HL-60 (cell line): ENCODE data around the gene NFAM1.
A peak's percentile ranks its signal among the peaks of the same experiment; 100 is the strongest.

ENCODE experiments used
- DNase-seq, 2 experiments: peaks; one replicate each; pipeline ENCODE4 v3.0.0-alpha.2; 2010 to 2020; ENCODE audit warnings: low read depth in 1 of 2, low spot score in 1 of 2
- H3K27ac ChIP-seq: fragments of 250-450 bp; sonication (Bioruptor Pico); replicated peaks from 2 replicates; pipeline ENCODE4 v1.5.1; 2020; ENCODE audit warnings: mild to moderate bottlenecking, moderate library complexity
- H3K27me3 ChIP-seq: fragments of 250-450 bp; sonication (Bioruptor Pico); 2 replicates; pipeline ENCODE4 v1.5.1; 2021; ENCODE audit warnings: mild to moderate bottlenecking, moderate library complexity; ENCODE audit not compliant: insufficient read depth, poor library complexity, severe bottlenecking
- H3K4me3 ChIP-seq: replicated peaks from 2 replicates; pipeline ENCODE4 v1.5.1; 2011; ENCODE audit warnings: mild to moderate bottlenecking, control low read depth, low read length; ENCODE audit not compliant: insufficient read depth
- CTCF ChIP-seq: IDR thresholded peaks from one replicate; pipeline ENCODE4 v1.5.1; 2011; ENCODE audit warnings: low read length, control low read depth, inconsistent platforms; ENCODE audit not compliant: insufficient read depth
- GABPA ChIP-seq: IDR thresholded peaks from 2 replicates; pipeline ENCODE4 v1.6.1; 2012; ENCODE audit warnings: low read depth
- POLR2AphosphoS5 ChIP-seq: IDR thresholded peaks from 2 replicates; pipeline ENCODE4 v1.6.1; 2012; ENCODE audit warnings: low read depth
- REST ChIP-seq: IDR thresholded peaks from 2 replicates; pipeline ENCODE4 v1.6.1; 2012; ENCODE audit warnings: low read depth; ENCODE audit not compliant: insufficient replicate concordance
- SPI1 ChIP-seq: IDR thresholded peaks from 2 replicates; pipeline ENCODE4 v1.6.1; 2012; ENCODE audit warnings: low read depth, mild to moderate bottlenecking, borderline replicate concordance

NFAM1 gene

GRCh38 chr22:42333544-42333943, 98.7 kb downstream of the NFAM1 start:
- Histone ChIP-seq H3K27ac (no peak overlapping the region), H3K27me3 (peaks cover 17% of the 10 kb centered on the region), H3K4me3 (no peak overlapping the region)
- TF ChIP-seq CTCF (no peak), REST (no peak), GABPA (no peak)
- DNase-seq: no peak

GRCh38 chr22:42332089-42332488, 100.1 kb downstream of the NFAM1 start:
- Histone ChIP-seq H3K27me3 (peaks cover 15% of the 10 kb centered on the region), H3K4me3 (no peak overlapping the region), H3K27ac (no peak overlapping the region)
- no peak for TF ChIP-seq SPI1
- no peak for TF ChIP-seq REST
- no peak for TF ChIP-seq POLR2AphosphoS5
- no peak for TF ChIP-seq CTCF
- TF ChIP-seq GABPA: no peak
- no peak for DNase-seq

GRCh38 chr22:42331014-42331413, 101.2 kb downstream of the NFAM1 start:
- Histone ChIP-seq H3K27ac (no peak overlapping the region), H3K27me3 (peaks cover 19% of the 10 kb centered on the region), H3K4me3 (no peak overlapping the region)
- TF ChIP-seq SPI1: no peak
- no peak for TF ChIP-seq CTCF
- TF ChIP-seq GABPA: no peak
- no peak for TF ChIP-seq POLR2AphosphoS5
- TF ChIP-seq REST: no peak
- DNase-seq: peak in 1 of 2 experiments; percentile 16
